Gastrocnemius medialis (tissue), 4 donors: ENCODE data around the gene TMEM272. TPM values are rescaled to one million over a fixed set of nuclear protein-coding genes. Genes with fewer than 3 reads are reported as not detected.

ENCODE experiments used
- ATAC-seq, 2 donors: fragments of 150-250 bp; one replicate each; pipeline ENCODE4 v1.9.1; 2016
- DNase-seq, 2 donors: peaks; one replicate each; pipeline ENCODE4 v3.0.0-alpha.2; 2019
- H3K27ac ChIP-seq, 4 donors: fragments of 200-600 bp; sonication (generic); 1 replicate in 1 of 4; 2 replicates in 3 of 4; pipeline ENCODE4 v1.5.1; 2016 to 2018; ENCODE audit warnings: mild to moderate bottlenecking in 2 of 4, moderate library complexity in 1 of 4
- H3K27me3 ChIP-seq, 3 donors: fragments of 200-600 bp; sonication (generic) in 2 of 3; 1 replicate in 1 of 3; 2 replicates in 2 of 3; pipeline versions ENCODE4 v1.5.1 to v1.6.0; 2016 to 2019; ENCODE audit warnings: mild to moderate bottlenecking in 1 of 3, moderate library complexity in 1 of 3
- H3K36me3 ChIP-seq, 2 donors: fragments of 200-600 bp; sonication (generic) in 1 of 2; one replicate each; pipeline ENCODE4 v1.5.1; 2017 to 2018
- H3K4me1 ChIP-seq, 2 donors: fragments of 200-600 bp; sonication (generic) in 1 of 2; one replicate each; pipeline ENCODE4 v1.5.1; 2016 to 2017; ENCODE audit warnings: mild to moderate bottlenecking in 2 of 2
- H3K4me3 ChIP-seq, 4 donors: fragments of 200-600 bp; sonication (generic) in 3 of 4; 1 replicate in 1 of 4; 2 replicates in 3 of 4; pipeline ENCODE4 v1.5.1; 2016 to 2019; ENCODE audit warnings: mild to moderate bottlenecking in 2 of 4
- H3K9me3 ChIP-seq, 3 donors: fragments of 200-600 bp; sonication (generic) in 2 of 3; 1 replicate in 1 of 3; 2 replicates in 2 of 3; pipeline ENCODE4 v1.5.1; 2016 to 2019
- CTCF ChIP-seq, 5 experiments: fragments of 450-650 bp in 3 of 5; fragments of 200-600 bp in 2 of 5; sonication (generic) in 2 of 5; IDR thresholded peaks in 4 of 5; conservative IDR thresholded peaks in 1 of 5; 1 replicate in 4 of 5; 2 replicates in 1 of 5; pipeline ENCODE4 v1.5.1; 2016 to 2019; ENCODE audit warnings: antibody characterized with exemption in 5 of 5, mild to moderate bottlenecking in 3 of 5, moderate library complexity in 3 of 5
- POLR2A ChIP-seq, 2 donors: fragments of 450-650 bp; IDR thresholded peaks; one replicate each; pipeline ENCODE4 v1.6.1; 2017; ENCODE audit warnings: antibody characterized with exemption in 2 of 2, mild to moderate bottlenecking in 2 of 2, moderate library complexity in 2 of 2
- in situ Hi-C, 4 donors: fragments of 200-750 bp; cut with MboI; loops; one replicate each; pipeline versions ENCODE4 v1.15.0 to v1.8.0; 2017; ENCODE audit warnings: low sequenced_read_pairs in 4 of 4
- intact Hi-C: fragments of 100-400 bp; cut with DNase I; formaldehyde crosslinking; loops from one replicate; pipeline ENCODE4 v1.15.1; 2023; ENCODE audit warnings: low total_unique reads
- total RNA-seq, 4 donors: library from RNA; depleted of rRNA; stranded (reverse); fragments of >200 nt; gene quantifications; one replicate each; pipeline versions ENCODE4 v1.1.0 to v1.2.3, GENCODE V29; 2016

Gene TMEM272
- total RNA-seq, 4 donors from 2014 or later = 0.20 to 0.41 (median 0.27) TPM; not detected in 1

GRCh38 chr13:51828730-51829567, 16.0 kb downstream of the TMEM272 start:
- ATAC-seq (no peak), DNase-seq (no peak)
- TF ChIP-seq CTCF (IDR thresholded peaks at IDR 0.05 in 4 of 5, conservative IDR thresholded peaks at IDR 0.05 in 1 of 5) (no peak), POLR2A (IDR thresholded peaks at IDR 0.05) (no peak)
- Histone ChIP-seq H3K4me1 (peaks cover 0 to 4% of the 10 kb centered on the region in 2 donors), H3K9me3 (no peaks in the 10 kb centered on the region), H3K27me3 (no peaks in the 10 kb centered on the region), H3K4me3 (no peak overlapping the region), H3K27ac (no peak overlapping the region), H3K36me3 (no peaks in the 10 kb centered on the region)
- in situ Hi-C loops = no loop called here
- intact Hi-C loops = no loop called here

DNA sequence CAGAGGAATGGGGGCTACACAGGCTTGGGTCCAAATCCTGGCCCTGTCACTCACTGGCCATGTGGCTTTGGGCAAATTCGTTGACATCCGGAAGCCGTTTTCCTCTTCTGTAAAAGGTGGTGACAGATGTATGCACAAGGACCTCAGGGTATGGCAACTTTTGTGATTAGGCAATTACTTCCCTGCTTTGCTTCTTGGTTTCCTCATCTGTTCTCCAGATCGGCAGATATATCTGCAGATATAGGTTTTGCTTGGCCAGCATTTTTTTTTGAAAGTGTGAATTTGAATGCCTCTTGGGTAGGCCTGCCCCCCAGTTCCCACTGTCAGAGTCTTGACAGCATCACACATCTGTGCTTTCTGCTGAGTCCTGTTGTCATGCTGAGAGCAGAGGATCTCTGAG, 17.7 kb downstream of the TMEM272 start:
- no peak for DNase-seq
- TF ChIP-seq CTCF (IDR thresholded peaks at IDR 0.05 in 4 of 5, conservative IDR thresholded peaks at IDR 0.05 in 1 of 5) = no peak
- no peak for TF ChIP-seq POLR2A (IDR thresholded peaks at IDR 0.05)
- intact Hi-C loops (no loop called here), in situ Hi-C loops (no loop called here)
- no peaks in the 10 kb centered on the region for H3K27me3 ChIP-seq
- no peaks in the 10 kb centered on the region for H3K36me3 ChIP-seq
- H3K4me3 ChIP-seq = no peak overlapping the region
- ATAC-seq = no peak
- H3K4me1 ChIP-seq = peaks cover 0 to 4% of the 10 kb centered on the region in 2 donors
- H3K9me3 ChIP-seq = no peaks in the 10 kb centered on the region
- H3K27ac ChIP-seq = no peak overlapping the region

GRCh38 chr13:51826606-51827005, 18.4 kb downstream of the TMEM272 start:
- in situ Hi-C loops (no loop called here), intact Hi-C loops (no loop called here)
- Histone ChIP-seq H3K36me3 (no peaks in the 10 kb centered on the region), H3K27ac (no peak overlapping the region), H3K9me3 (no peaks in the 10 kb centered on the region), H3K4me1 (peaks cover 0 to 4% of the 10 kb centered on the region in 2 donors), H3K4me3 (no peak overlapping the region), H3K27me3 (no peaks in the 10 kb centered on the region)
- ATAC-seq (peak; percentile 40 to 51), DNase-seq (no peak)
- TF ChIP-seq POLR2A (IDR thresholded peaks at IDR 0.05) = no peak
- no peak for TF ChIP-seq CTCF (IDR thresholded peaks at IDR 0.05 in 4 of 5, conservative IDR thresholded peaks at IDR 0.05 in 1 of 5)

DNA sequence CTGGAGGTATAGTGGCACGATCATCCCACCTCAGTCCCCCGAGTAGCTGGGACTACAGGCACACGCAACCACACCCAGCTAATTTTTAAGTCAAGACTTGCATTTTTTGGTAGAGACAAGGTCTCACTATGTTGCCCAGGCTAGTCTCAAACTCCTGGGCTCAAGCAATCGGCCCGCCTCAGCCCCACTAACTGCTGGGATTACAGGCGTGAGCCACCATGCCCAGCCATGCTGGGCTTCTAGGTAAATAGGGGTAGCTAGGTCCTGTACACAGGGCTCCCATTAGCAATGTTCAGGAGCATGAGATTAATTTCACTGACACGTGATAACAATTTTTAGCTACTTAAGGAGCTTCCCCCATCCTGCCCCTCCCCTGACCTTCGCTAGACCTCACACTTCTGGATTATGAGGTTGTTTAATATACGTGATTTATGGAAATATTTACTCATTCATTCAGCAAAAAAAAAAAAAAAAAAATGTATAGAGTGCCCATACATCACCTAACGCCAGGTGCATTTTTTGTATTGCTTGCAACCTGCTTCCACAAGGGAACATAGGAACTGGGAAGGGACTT, 19.2 kb downstream of the TMEM272 start:
- Histone ChIP-seq H3K4me1 (peaks cover 0 to 4% of the 10 kb centered on the region in 2 donors), H3K4me3 (no peak overlapping the region), H3K36me3 (no peaks in the 10 kb centered on the region), H3K9me3 (no peaks in the 10 kb centered on the region), H3K27me3 (no peaks in the 10 kb centered on the region), H3K27ac (no peak overlapping the region)
- TF ChIP-seq CTCF (IDR thresholded peaks at IDR 0.05 in 4 of 5, conservative IDR thresholded peaks at IDR 0.05 in 1 of 5) = no peak
- TF ChIP-seq POLR2A (IDR thresholded peaks at IDR 0.05) = no peak
- DNase-seq = no peak
- intact Hi-C loops (no loop called here), in situ Hi-C loops (no loop called here)
- ATAC-seq = no peak
